A549 treated with GW870086 at 1 μM for 4 hours (cell line): Measurements from ENCODE around the gene PCP4L1. TPM values are rescaled to one million over a fixed set of nuclear protein-coding genes. Genes with fewer than 3 reads are reported as not detected.

Experiments
- total RNA-seq: library from RNA; stranded (reverse); fragments of 200-300 nt; extraction: Qiagen RNA extraction; gene quantifications from 5 replicates; pipeline ENCODE4 v1.2.3, GENCODE V29; 2022; ENCODE audit warnings: low read depth

PCP4L1 gene
- total RNA-seq: 0.10 to 0.11 TPM in 2 of 5 replicates, not detected in the others

DNA sequence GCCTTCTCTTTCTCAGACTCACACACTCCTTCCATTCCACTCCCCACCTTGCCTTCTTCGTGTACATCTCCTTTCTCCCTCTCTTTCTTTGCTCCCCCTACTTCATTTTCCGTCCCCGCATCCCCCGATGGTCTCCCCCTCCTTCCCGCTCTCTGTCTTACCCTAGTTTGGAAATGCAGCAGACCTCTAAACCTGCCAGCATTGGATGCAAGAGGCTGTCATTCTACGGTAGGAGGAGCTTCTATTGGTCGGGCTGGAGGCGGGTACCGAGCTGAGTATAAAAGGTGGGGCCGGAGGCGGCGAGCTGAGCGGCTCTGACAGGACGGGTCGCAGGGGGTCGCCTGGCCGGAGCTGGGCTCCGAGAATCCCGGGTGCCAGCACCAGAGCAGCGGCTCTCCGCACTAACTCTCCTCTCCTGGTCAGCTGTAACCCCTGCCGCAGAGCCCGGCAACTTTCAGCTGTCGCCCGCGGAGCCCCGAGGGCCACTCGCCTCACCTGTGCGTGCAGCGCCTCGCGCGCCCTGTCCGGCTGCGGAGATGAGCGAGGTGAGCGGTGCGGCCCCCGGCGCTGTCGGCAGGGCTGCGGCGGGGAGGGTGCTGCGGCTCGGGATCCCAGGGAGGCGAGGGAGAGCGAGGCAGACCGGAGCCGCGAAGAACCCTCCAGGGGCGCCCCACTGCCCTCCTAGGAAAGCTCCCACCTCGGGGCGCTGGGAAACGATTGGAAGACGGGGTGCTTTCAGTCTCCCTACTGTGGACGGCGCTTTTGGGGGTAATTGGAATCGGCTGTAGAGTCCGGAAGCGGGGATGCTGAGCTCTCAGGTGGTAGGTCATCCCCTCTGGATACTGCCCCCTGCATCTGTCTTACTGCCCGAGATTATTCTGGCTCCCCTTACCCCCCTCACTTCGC is at the start of gene PCP4L1:
TSS of gene PCP4L1 (plus strand) at position 307 of the 906 bp plus-strand sequence. CDS start at position 537, 230 bp downstream.

DNA sequence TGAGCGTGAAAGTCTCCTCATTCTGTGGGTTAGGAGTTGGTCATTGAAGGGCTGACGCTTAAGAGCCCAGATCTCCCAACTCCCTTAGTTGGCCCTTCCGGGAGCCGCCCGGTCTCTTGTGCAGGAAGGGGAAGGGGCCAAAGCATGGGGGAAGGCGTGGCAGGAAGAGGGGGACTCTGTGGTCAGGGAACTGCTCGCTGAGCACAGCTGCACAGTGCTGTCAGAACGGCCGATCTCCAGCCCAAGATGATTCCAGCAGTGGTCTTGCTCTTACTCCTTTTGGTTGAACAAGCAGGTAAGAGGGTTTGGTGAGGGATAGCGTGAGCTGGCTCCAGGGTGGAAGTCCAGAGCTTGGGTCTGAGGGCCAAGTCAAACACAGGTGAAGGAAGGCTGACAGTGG is 43.5 kb upstream of the PCP4L1 start, which contains the start of gene FCER1G:
TSS of gene FCER1G (plus strand) at position 220 of the 400 bp plus-strand sequence. CDS start at position 247, 27 bp downstream.

GRCh38 chr1:161225534-161226319 is 32.8 kb upstream of the PCP4L1 start, which contains the start of gene TOMM40L:
Gene TOMM40L (plus strand): TSS chr1:161226060. CDS start chr1:161226490, 430 bp downstream.

DNA sequence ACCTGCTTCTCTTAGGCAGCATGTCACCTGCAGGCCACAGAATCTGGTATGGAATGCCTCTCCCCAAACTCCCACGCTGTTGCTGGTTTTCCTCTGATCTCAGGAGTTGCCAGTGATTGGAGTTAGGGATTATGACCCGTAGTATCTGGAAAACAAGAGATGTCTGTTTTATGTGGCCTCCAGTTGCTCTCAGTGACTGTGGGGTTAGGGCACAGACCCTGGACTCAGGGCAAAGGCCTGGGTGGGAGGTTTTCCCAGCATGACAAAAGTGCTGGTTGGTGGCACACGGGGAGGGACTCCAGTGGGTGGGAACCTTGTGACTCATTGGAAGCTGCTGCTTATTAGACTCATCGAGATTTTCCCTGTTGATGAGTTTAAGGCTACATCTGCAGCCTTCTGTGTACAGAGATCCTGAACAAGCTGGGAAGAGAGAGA is 20.5 kb upstream of the PCP4L1 start, which contains the start of gene NR1I3:
TSS of gene NR1I3 (minus strand) at position 165 of the 435 bp plus-strand sequence. CDS start 1,638 bp downstream, outside the sequence.

DNA sequence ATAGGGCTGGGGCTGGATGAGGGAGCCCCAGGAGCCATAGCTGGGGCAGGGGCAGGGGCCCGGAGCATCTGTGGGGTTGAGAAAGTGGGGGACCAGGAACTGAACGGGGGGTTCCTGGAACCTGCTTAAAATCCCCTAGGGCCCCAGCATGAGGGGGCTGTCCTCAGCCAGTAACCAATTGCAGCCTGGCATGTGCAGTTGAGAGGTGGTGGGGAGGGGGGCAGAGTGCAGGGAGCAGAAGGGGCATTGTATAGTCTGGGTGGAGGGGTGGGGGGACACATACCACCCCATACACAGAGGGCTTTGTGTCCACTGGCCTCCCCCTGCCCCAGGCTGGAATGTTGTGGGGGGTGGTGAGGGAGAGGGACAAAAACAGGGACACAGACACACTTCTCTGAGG is 51.3 kb downstream of the PCP4L1 start, which contains the start of gene MPZ:
TSS of gene MPZ (minus strand) at position 101 of the 400 bp plus-strand sequence. CDS start at position 38, 63 bp downstream.

GRCh38 chr1:161314201-161314981 is 55.8 kb downstream of the PCP4L1 start, which contains the start of gene SDHC:
Gene SDHC (plus strand): TSS chr1:161314381. CDS start chr1:161314406, 25 bp downstream.

Other genes starting within 250 kb of the PCP4L1 start
- gene F11R, start 237.6 kb upstream of the PCP4L1 start, total RNA-seq: 46.4 to 85.2 TPM (median 65.9 TPM) in 5 replicates
- 0.22 to 0.33 TPM (median 0.30 TPM) in 4 of 5 replicates, not detected in the other for gene TSTD1, start 219.8 kb upstream of the PCP4L1 start, total RNA-seq
- gene USF1, start 212.8 kb upstream of the PCP4L1 start, total RNA-seq: 49.1 to 56.7 TPM (median 53.8 TPM) in 5 replicates
- 0.07 to 0.14 TPM (median 0.10 TPM) in 4 of 5 replicates, not detected in the other for gene ARHGAP30, start 188.9 kb upstream of the PCP4L1 start, total RNA-seq
- 2.0 to 3.1 TPM (median 2.1 TPM) in 5 replicates for gene NECTIN4, start 169.2 kb upstream of the PCP4L1 start, total RNA-seq
- 1.4 to 2.0 TPM (median 1.6 TPM) in 5 replicates for gene KLHDC9, start 160.4 kb upstream of the PCP4L1 start, total RNA-seq
- gene PFDN2, start 140.7 kb upstream of the PCP4L1 start, total RNA-seq: 103 to 127 TPM (median 108 TPM) in 5 replicates
- 28.4 to 32.9 TPM (median 30.2 TPM) in 5 replicates for gene NIT1, start 140.6 kb upstream of the PCP4L1 start, total RNA-seq
- gene DEDD, start 126.1 kb upstream of the PCP4L1 start, total RNA-seq: 26.5 to 32.2 TPM (median 30.1 TPM) in 5 replicates
- gene UFC1, start 104.8 kb upstream of the PCP4L1 start, total RNA-seq: 83.0 to 144 TPM (median 90.5 TPM) in 5 replicates
- 16.0 to 23.4 TPM (median 21.1 TPM) in 5 replicates for gene USP21, start 99.2 kb upstream of the PCP4L1 start, total RNA-seq
- gene PPOX, start 92.3 kb upstream of the PCP4L1 start, total RNA-seq: 13.8 to 17.2 TPM (median 14.6 TPM) in 5 replicates
- 22.6 to 27.7 TPM (median 26.3 TPM) in 5 replicates for gene B4GALT3, start 81.2 kb upstream of the PCP4L1 start, total RNA-seq
- 0.03 TPM in 1 of 5 replicates, not detected in the others for gene ADAMTS4, start 59.7 kb upstream of the PCP4L1 start, total RNA-seq
- gene NDUFS2, start 56.4 kb upstream of the PCP4L1 start, total RNA-seq: 75.9 to 106 TPM (median 84.1 TPM) in 5 replicates
- 0.46 to 0.74 TPM in 2 of 5 replicates, not detected in the others for gene FCER1G, start 43.5 kb upstream of the PCP4L1 start, total RNA-seq
- gene APOA2, start 35.1 kb upstream of the PCP4L1 start, total RNA-seq: 3.2 TPM in 1 of 5 replicates, not detected in the others
- 9.3 to 12.6 TPM (median 11.7 TPM) in 5 replicates for gene TOMM40L, start 32.7 kb upstream of the PCP4L1 start, total RNA-seq
- gene NR1I3, start 20.5 kb upstream of the PCP4L1 start, total RNA-seq: 0.26 TPM in 1 of 5 replicates, not detected in the others
- 0.18 to 0.31 TPM (median 0.27 TPM) in 5 replicates for gene MPZ, start 51.2 kb downstream of the PCP4L1 start, total RNA-seq
- 237 to 255 TPM (median 248 TPM) in 5 replicates for gene SDHC, start 55.6 kb downstream of the PCP4L1 start, total RNA-seq
- gene CFAP126, start 109.1 kb downstream of the PCP4L1 start, total RNA-seq: 0.21 to 0.61 TPM in 2 of 5 replicates, not detected in the others
- not detected in 5 replicates for gene FCGR2A, start 246.7 kb downstream of the PCP4L1 start, total RNA-seq